HepG2 (cell line): Measurements from ENCODE around the gene PDE8B. TPM values are rescaled to one million over a fixed set of nuclear protein-coding genes. Genes with fewer than 3 reads are reported as not detected.
"Not testable (repeated sequence)": the region's sequence is repeated elsewhere in the genome, so short reads cannot be mapped to it uniquely, and the experiment has no call there.

Experiments used
- ATAC-seq: fragments of 200-7000 bp; cut with Tn5 transposase; 3 replicates; pipeline ENCODE4 v1.9.1; 2020; ENCODE audit warnings: mild to moderate bottlenecking, moderate library complexity
- BruUV-seq: library from RNA; stranded (reverse); fragments of 400-500 nt; replicated peaks from 2 replicates; lab custom pipeline; 2021; lab: Mats Ljungman, UMichigan
- CTCF ChIA-PET: fragments of 300-600 bp; formaldehyde crosslinking; extraction: SDS; loops from one replicate; lab custom pipeline; 2021; ENCODE audit warnings: low total read pairs, inconsistent platforms, low intra/inter-chr PET ratio; lab: Yijun Ruan, JAX
- POLR2A ChIA-PET: fragments of 350-600 bp; sonication (Branson Sonifier 250); formaldehyde crosslinking; loops from one replicate; lab custom pipeline; 2020; ENCODE audit warnings: antibody characterized with exemption, inconsistent platforms; lab: Yijun Ruan, JAX
- DNase-seq: peaks from one replicate; pipeline ENCODE4 v3.0.0-alpha.2; 2015; ENCODE audit warnings: low spot score
- FAIRE-seq: peaks from 3 replicates; lab custom pipeline; 2011; peaks lifted over from hg19 to GRCh38; lab: Jason Lieb, UNC
- H2AFZ ChIP-seq: one replicate; pipeline ENCODE4 v1.6.1; 2011; ENCODE audit warnings: low read length, inconsistent platforms
- H3K27ac ChIP-seq: fragments of 300-600 bp; 3 replicates; pipeline ENCODE4 v1.8.0; 2011; ENCODE audit warnings: mixed run types, mild to moderate bottlenecking, mixed read lengths, low read length, inconsistent platforms; ENCODE audit not compliant: insufficient read depth; ENCODE audit errors: extremely low read length
- H3K27me3 ChIP-seq, 2 experiments: fragments of 200-600 bp in 1 of 2; 2 replicates in 1 of 2; 3 replicates in 1 of 2; pipeline versions ENCODE4 v1.6.0 to v1.8.0; 2011; ENCODE audit warnings: low read length in 2 of 2, mild to moderate bottlenecking in 2 of 2, moderate library complexity in 2 of 2, inconsistent platforms in 1 of 2; ENCODE audit not compliant: insufficient read depth in 2 of 2, control insufficient read depth in 1 of 2
- H3K36me3 ChIP-seq, 2 experiments: fragments of 200-600 bp in 1 of 2; replicated peaks in 1 of 2; 2 replicates in 1 of 2; 3 replicates in 1 of 2; pipeline versions ENCODE4 v1.5.1 to v1.8.0; 2011; ENCODE audit warnings: low read length in 2 of 2, inconsistent platforms in 1 of 2; ENCODE audit not compliant: insufficient read depth in 2 of 2, control insufficient read depth in 1 of 2
- H3K4me1 ChIP-seq: 2 replicates; pipeline ENCODE4 v1.5.1; 2012; ENCODE audit warnings: low read length, inconsistent platforms; ENCODE audit not compliant: insufficient read depth
- H3K4me2 ChIP-seq: 2 replicates; pipeline ENCODE4 v1.6.0; 2011; ENCODE audit warnings: low read depth, low read length, inconsistent platforms
- H3K4me3 ChIP-seq, 3 experiments: fragments of 200-600 bp in 1 of 3; sonication (generic), shearing (Covaris generic) in 1 of 3; replicated peaks in 1 of 3; 2 replicates each; pipeline ENCODE4 v1.5.1; 2011 to 2016; ENCODE audit warnings: low read length in 3 of 3, inconsistent platforms in 2 of 3, low read depth in 2 of 3, mild to moderate bottlenecking in 2 of 3, control low read depth in 1 of 3, mixed read lengths in 1 of 3; ENCODE audit not compliant: insufficient read depth in 1 of 3
- H3K79me2 ChIP-seq: one replicate; pipeline ENCODE4 v1.6.1; 2011; ENCODE audit warnings: low read length, inconsistent platforms; ENCODE audit not compliant: insufficient read depth
- H3K9ac ChIP-seq: 2 replicates; pipeline ENCODE4 v1.6.0; 2011; ENCODE audit warnings: mild to moderate bottlenecking, low read depth, low read length, inconsistent platforms; ENCODE audit not compliant: insufficient read depth
- H3K9me3 ChIP-seq: 2 replicates; pipeline ENCODE4 v1.5.1; 2012; ENCODE audit warnings: mild to moderate bottlenecking, low read length
- H4K20me1 ChIP-seq: 2 replicates; pipeline ENCODE4 v1.6.0; 2011; ENCODE audit warnings: inconsistent platforms, mild to moderate bottlenecking, low read length, moderate library complexity; ENCODE audit not compliant: insufficient read depth
- NBN ChIP-seq: fragments of 450-650 bp; conservative IDR thresholded peaks from 2 replicates; pipeline ENCODE4 v1.6.1; 2017
- SMARCC2 ChIP-seq: fragments of 450-650 bp; IDR thresholded peaks from 2 replicates; pipeline ENCODE4 v1.6.1; 2017; ENCODE audit warnings: antibody characterized with exemption, mild to moderate bottlenecking
- ZNF235 ChIP-seq: sonication (generic); formaldehyde crosslinking; IDR thresholded peaks from 2 replicates; pipeline ENCODE4 v1.8.1; 2023; ENCODE audit warnings: mild to moderate bottlenecking, missing genetic modification reagents, borderline replicate concordance
- ZNF549 ChIP-seq: sonication (generic); formaldehyde crosslinking; IDR thresholded peaks from 2 replicates; pipeline ENCODE4 v1.5.0; 2020; ENCODE audit warnings: missing genetic modification reagents
- WGBS: methylation state at CpG from one replicate; pipeline ENCODE4 v1.1.6; 2017; ENCODE audit warnings: low lambda C conversion rate; 5-methylcytosine and 5-hydroxymethylcytosine counted together
- in situ Hi-C: cut with HindIII; loops from 2 replicates; pipeline ENCODE4 v1.10.0; 2017; ENCODE audit warnings: low pct_unique_long_range_greater_than_20kb; ENCODE audit not compliant: extremely low pct_ligation_motif_present
- intact Hi-C: fragments of 100-400 bp; cut with micrococcal nuclease; formaldehyde crosslinking; loops from one replicate; pipeline ENCODE4 v1.10.0; 2022; ENCODE audit not compliant: unreplicated experiment
- polyA plus RNA-seq, 8 experiments: library from polyadenylated mRNA; depleted of rRNA in 3 of 8; stranded (reverse) in 7 of 8; unstranded in 1 of 8; fragments of >200 nt; fragmentation: Illumina TruSeq in 4 of 8; extraction: Trizol in 4 of 8; gene quantifications; 2 replicates each; pipeline versions ENCODE4 v1.2.1 to v1.2.3, GENCODE V29; 2011 to 2016; ENCODE audit warnings: low read depth in 4 of 8, missing spikeins in 1 of 8, mixed read lengths in 1 of 8; ENCODE audit not compliant: insufficient read depth in 1 of 8
- total RNA-seq, 5 experiments: library from RNA; depleted of rRNA; stranded (reverse); fragments of >200 nt; fragmentation: Illumina TruSeq; extraction: Trizol; gene quantifications; 2 replicates each; pipeline ENCODE4 v1.2.3, GENCODE V29; 2016; ENCODE audit warnings: low read depth in 1 of 5
- TF ChIP-seq, protein P1 (sequence below): sonication (generic); formaldehyde crosslinking; IDR thresholded peaks from 2 replicates; pipeline ENCODE4 v1.8.1; 2023; ENCODE audit warnings: mild to moderate bottlenecking, missing genetic modification reagents

Gene PDE8B
- total and polyA plus RNA-seq, 2 of the 13 experiments (the other 11 are each of a cell fraction or from before 2014, with no cell fraction given): 0.07 TPM; not detected in 1

DNA sequence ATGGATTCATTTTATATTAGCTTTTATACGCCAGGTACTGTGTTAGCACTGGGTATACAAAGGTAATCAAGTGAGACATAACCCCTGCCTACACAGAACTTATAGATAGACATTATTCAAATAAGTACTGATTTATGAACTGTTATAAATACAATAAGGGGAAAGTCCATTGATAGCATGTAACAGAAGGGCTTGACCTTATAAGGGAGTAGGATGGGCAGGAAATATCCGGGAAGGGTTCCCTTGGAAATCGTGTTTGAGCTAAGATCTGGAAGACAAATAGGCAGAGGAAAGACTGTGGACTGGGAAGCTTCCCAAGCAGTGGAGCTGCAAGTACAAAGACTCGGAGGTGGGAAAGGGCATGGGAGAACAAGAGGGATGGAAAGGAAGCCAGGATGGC, 170.2 kb downstream of the PDE8B start:
- Histone ChIP-seq H3K9ac (no peak overlapping the region), H3K4me1 (no peaks in the 10 kb centered on the region), H4K20me1 (no peaks in the 10 kb centered on the region), H3K27me3 (peaks cover 2 to 3% of the 10 kb centered on the region in 2 experiments; a peak in 1 of 5 replicates), H3K9me3 (no peaks in the 10 kb centered on the region), H3K4me2 (no peak overlapping the region), H3K4me3 (no peak overlapping the region), H3K27ac (no peak overlapping the region), H3K79me2 (no peaks in the 10 kb centered on the region), H2AFZ (no peak overlapping the region), H3K36me3 (no peaks in the 10 kb centered on the region)
- TF ChIP-seq NBN (no peak), ZNF549 (CRISPR knock-in tag) (no peak), SMARCC2 (no peak), ZNF235 (no peak)
- TF ChIP-seq, protein P1, sequence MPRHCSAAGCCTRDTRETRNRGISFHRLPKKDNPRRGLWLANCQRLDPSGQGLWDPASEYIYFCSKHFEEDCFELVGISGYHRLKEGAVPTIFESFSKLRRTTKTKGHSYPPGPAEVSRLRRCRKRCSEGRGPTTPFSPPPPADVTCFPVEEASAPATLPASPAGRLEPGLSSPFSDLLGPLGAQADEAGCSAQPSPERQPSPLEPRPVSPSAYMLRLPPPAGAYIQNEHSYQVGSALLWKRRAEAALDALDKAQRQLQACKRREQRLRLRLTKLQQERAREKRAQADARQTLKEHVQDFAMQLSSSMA (CRISPR knock-in tag): no peak
- BruUV-seq: no TSS peak
- 28% methylated on average over 4 of the region's 4 CpGs for WGBS
- in situ Hi-C loops (no loop called here), intact Hi-C loops (no loop called here)
- no peak for FAIRE-seq
- DNase-seq: no peak
- POLR2A ChIA-PET: no interaction called here
- no peak for ATAC-seq
- CTCF ChIA-PET: no interaction called here

DNA sequence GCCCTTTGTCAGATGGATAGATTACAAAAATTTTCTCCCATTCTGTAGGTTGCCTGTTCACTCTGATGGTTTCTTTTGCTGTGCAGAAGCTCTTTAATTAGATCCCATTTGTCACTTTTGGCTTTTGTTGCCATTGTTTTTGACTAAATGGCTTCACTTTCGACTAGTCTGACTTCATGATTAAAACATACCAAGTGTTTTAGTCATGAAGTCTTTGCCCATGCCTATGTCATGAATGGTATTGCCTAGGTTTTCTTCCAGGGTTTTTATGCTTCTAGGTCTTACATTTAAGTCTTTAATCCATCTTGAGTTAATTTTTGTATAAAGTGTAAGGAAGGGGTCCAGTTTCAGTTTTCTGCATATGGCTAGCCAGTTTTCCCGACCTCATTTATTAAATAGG, 172.9 kb downstream of the PDE8B start:
- H2AFZ ChIP-seq, CTCF ChIA-PET, H4K20me1 ChIP-seq, H3K36me3 ChIP-seq, H3K27me3 ChIP-seq, BruUV-seq, FAIRE-seq, ATAC-seq, H3K9ac ChIP-seq, H3K27ac ChIP-seq, H3K9me3 ChIP-seq, DNase-seq, in situ Hi-C loops, H3K79me2 ChIP-seq, H3K4me2 ChIP-seq, H3K4me3 ChIP-seq, POLR2A ChIA-PET, H3K4me1 ChIP-seq, intact Hi-C loops: not testable (repeated sequence)
- WGBS: 2% methylated on average over 2 of the region's 2 CpGs
